ENCODE measurements around the gene FER. TPM values are rescaled to one million over a fixed set of nuclear protein-coding genes. Genes with fewer than 3 reads are reported as not detected.

Gene FER
- total RNA-seq, 1 donor from 2014 or later, result 13.4 TPM

- H3K4me3 ChIP-seq, result no peak overlapping the region
- H3K36me3 ChIP-seq, result no peaks in the 10 kb centered on the region
- H3K4me1 ChIP-seq, result peaks cover 3% of the 10 kb centered on the region
- H3K27ac ChIP-seq (replicated peaks), result no peak overlapping the region
- intact Hi-C loops (cut with micrococcal nuclease), result no loop called here
- no peak for TF ChIP-seq CTCF (IDR thresholded peaks at IDR 0.05; ENCODE audit: borderline replicate concordance)
- DNase-seq, result no peak
- H3K9me3 ChIP-seq (replicated peaks), result no peaks in the 10 kb centered on the region
- H3K27me3 ChIP-seq (ENCODE audit: low read depth), result no peaks in the 10 kb centered on the region
Observed at GRCh38 chr5:109146591-109146990, 398.9 kb downstream of the FER start.

- no peaks in the 10 kb centered on the region for H3K36me3 ChIP-seq
- no peak for DNase-seq
- intact Hi-C loops (cut with micrococcal nuclease), result no loop called here
- no peaks in the 10 kb centered on the region for H3K27me3 ChIP-seq (ENCODE audit: low read depth)
- no peaks in the 10 kb centered on the region for H3K4me1 ChIP-seq
- no peak overlapping the region for H3K27ac ChIP-seq (replicated peaks)
- no peak for TF ChIP-seq CTCF (IDR thresholded peaks at IDR 0.05; ENCODE audit: borderline replicate concordance)
- no peaks in the 10 kb centered on the region for H3K9me3 ChIP-seq (replicated peaks)
- H3K4me3 ChIP-seq, result no peak overlapping the region
Observed at GRCh38 chr5:109152565-109152964, 404.9 kb downstream of the FER start.

GRCh38 chr5:109155625-109156024, 407.9 kb downstream of the FER start:
- TF ChIP-seq CTCF (IDR thresholded peaks at IDR 0.05; ENCODE audit: borderline replicate concordance), result no peak
- DNase-seq, result no peak
- no peaks in the 10 kb centered on the region for H3K36me3 ChIP-seq
- no peaks in the 10 kb centered on the region for H3K9me3 ChIP-seq (replicated peaks)
- intact Hi-C loops (cut with micrococcal nuclease), result no loop called here
- no peak overlapping the region for H3K27ac ChIP-seq (replicated peaks)
- H3K27me3 ChIP-seq (ENCODE audit: low read depth), result no peaks in the 10 kb centered on the region
- no peaks in the 10 kb centered on the region for H3K4me1 ChIP-seq
- H3K4me3 ChIP-seq, result no peak overlapping the region

- DNase-seq, result no peak
- H3K27me3 ChIP-seq (ENCODE audit: low read depth), result no peaks in the 10 kb centered on the region
- no peaks in the 10 kb centered on the region for H3K36me3 ChIP-seq
- no peak for TF ChIP-seq CTCF (IDR thresholded peaks at IDR 0.05; ENCODE audit: borderline replicate concordance)
- H3K27ac ChIP-seq (replicated peaks), result no peak overlapping the region
- no peaks in the 10 kb centered on the region for H3K4me1 ChIP-seq
- intact Hi-C loops (cut with micrococcal nuclease), result no loop called here
- no peaks in the 10 kb centered on the region for H3K9me3 ChIP-seq (replicated peaks)
- no peak overlapping the region for H3K4me3 ChIP-seq
Observed at GRCh38 chr5:109156885-109157284, 409.2 kb downstream of the FER start.

- intact Hi-C loops (cut with micrococcal nuclease), result no loop called here
- no peaks in the 10 kb centered on the region for H3K36me3 ChIP-seq
- DNase-seq, result no peak
- no peaks in the 10 kb centered on the region for H3K4me1 ChIP-seq
- TF ChIP-seq CTCF (IDR thresholded peaks at IDR 0.05; ENCODE audit: borderline replicate concordance), result no peak
- no peaks in the 10 kb centered on the region for H3K27me3 ChIP-seq (ENCODE audit: low read depth)
- H3K4me3 ChIP-seq, result no peak overlapping the region
- no peaks in the 10 kb centered on the region for H3K9me3 ChIP-seq (replicated peaks)
- no peak overlapping the region for H3K27ac ChIP-seq (replicated peaks)
Observed at GRCh38 chr5:109160468-109160867, 412.8 kb downstream of the FER start.

Measured in left ventricle myocardium inferior (tissue), 1 donor.